Measurements from ENCODE around the gene TRMT13. TPM values are rescaled to one million over a fixed set of nuclear protein-coding genes. Genes with fewer than 3 reads are reported as not detected.

TRMT13 gene
- total and polyA plus RNA-seq, 9 of the 15 experiments (the other 6 are each of a cell fraction or from before 2014, with no cell fraction given): 18.7 to 33.0 (median 28.9) TPM

DNA sequence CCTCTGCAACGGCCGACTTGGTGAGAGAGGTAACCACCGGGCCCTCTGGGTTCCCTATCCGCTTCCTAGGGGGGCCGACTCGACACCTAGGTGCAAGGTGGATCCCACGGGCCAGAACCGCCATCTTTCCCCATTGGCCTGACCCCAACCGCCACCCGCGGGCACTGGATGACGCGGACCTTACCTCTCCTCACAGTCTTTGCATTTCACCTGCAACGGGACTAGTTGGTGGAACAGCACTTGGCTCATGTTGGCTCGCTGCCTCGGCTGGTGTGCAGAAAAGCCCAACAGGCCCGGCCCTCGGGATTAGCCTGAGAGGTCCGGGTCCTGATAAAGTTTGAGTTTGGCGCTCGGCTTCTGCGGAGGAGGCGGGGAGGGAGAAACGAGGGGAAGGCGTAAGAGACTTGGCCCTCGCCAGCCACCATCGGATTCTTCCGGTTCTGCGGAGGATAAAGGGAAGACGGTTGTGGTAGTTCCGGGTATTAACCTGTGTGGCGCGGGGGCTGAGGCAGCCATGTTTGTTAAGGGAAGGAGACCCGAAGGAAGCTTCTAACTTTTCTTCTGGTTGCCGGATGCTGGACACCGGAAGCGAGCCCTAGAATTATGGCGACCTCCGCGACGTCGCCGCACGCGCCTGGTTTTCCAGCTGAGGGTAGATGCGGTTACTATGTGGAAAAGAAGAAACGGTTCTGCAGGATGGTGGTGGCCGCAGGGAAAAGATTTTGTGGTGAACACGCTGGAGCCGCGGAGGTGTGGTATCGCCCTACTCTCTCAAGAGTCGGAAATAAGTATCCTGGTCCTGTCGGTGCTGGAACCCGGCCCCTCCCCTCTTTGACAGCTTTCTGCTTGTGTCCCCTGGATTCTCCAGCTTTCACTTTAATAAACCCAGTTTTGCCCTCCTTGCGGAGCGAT, at the start of gene TRMT13, which contains the start of gene SASS6 (continued):
- TF ChIP-seq HDAC3 (IDR thresholded peaks at IDR 0.05; ENCODE audit: borderline replicate concordance, partially characterized antibody) (no peak), ZNF134 (CRISPR knock-in tag; conservative IDR thresholded peaks at IDR 0.05) (no peak), ZC3H8 (IDR thresholded peaks at IDR 0.05) (no peak), POLR2AphosphoS2 (IDR thresholded peaks at IDR 0.05; ENCODE audit: low read length) (no peak), ZNF174 (CRISPR knock-in tag; IDR thresholded peaks at IDR 0.05) (no peak), LARP7 (IDR thresholded peaks at IDR 0.05) (0 out of 2 replicates have a peak, but pooled peaks have one; percentile 20), ZNF75A (CRISPR knock-in tag; IDR thresholded peaks at IDR 0.05) (no peak), CBFA2T2 (conservative IDR thresholded peaks at IDR 0.05) (no peak), PTTG1 (tag; IDR thresholded peaks at IDR 0.05; ENCODE audit: low read depth) (no peak), ZNF133 (CRISPR knock-in tag; IDR thresholded peaks at IDR 0.05) (no peak), C11orf30 (IDR thresholded peaks at IDR 0.05; ENCODE audit: low read depth) (peak; percentile 81), POLR2A (conservative IDR thresholded peaks at IDR 0.05) (peak; percentile 84), MEF2D (tag; conservative IDR thresholded peaks at IDR 0.05; ENCODE audit: low read depth) (no peak), SNRNP70 (optimal IDR thresholded peaks at IDR 0.05; ENCODE audit: low read depth, low read length) (no peak), KLF1 (tag; IDR thresholded peaks at IDR 0.05) (peak; percentile 64; the same call in 1 of the 2 replicates), ZNF561 (CRISPR knock-in tag; conservative IDR thresholded peaks at IDR 0.05) (no peak), FOXK1 (CRISPR knock-in tag; IDR thresholded peaks at IDR 0.05; ENCODE audit: borderline replicate concordance) (peak; percentile 58), ZNF274 (IDR thresholded peaks at IDR 0.05; ENCODE audit: borderline replicate concordance, low read depth, low read length) (no peak), TAF9B (IDR thresholded peaks at IDR 0.05; ENCODE audit: partially characterized antibody) (peak; percentile 73)
- TF ChIP-seq, protein P1, sequence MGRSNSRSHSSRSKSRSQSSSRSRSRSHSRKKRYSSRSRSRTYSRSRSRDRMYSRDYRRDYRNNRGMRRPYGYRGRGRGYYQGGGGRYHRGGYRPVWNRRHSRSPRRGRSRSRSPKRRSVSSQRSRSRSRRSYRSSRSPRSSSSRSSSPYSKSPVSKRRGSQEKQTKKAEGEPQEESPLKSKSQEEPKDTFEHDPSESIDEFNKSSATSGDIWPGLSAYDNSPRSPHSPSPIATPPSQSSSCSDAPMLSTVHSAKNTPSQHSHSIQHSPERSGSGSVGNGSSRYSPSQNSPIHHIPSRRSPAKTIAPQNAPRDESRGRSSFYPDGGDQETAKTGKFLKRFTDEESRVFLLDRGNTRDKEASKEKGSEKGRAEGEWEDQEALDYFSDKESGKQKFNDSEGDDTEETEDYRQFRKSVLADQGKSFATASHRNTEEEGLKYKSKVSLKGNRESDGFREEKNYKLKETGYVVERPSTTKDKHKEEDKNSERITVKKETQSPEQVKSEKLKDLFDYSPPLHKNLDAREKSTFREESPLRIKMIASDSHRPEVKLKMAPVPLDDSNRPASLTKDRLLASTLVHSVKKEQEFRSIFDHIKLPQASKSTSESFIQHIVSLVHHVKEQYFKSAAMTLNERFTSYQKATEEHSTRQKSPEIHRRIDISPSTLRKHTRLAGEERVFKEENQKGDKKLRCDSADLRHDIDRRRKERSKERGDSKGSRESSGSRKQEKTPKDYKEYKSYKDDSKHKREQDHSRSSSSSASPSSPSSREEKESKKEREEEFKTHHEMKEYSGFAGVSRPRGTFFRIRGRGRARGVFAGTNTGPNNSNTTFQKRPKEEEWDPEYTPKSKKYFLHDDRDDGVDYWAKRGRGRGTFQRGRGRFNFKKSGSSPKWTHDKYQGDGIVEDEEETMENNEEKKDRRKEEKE (IDR thresholded peaks at IDR 0.05; ENCODE audit: borderline replicate concordance in 1 of 2, control insufficient read depth in 1 of 2, low read depth in 2 of 2, low read length in 1 of 2): peak in 1 of 2 experiments; percentile 82; a peak in 1 of 4 replicates
- TF ChIP-seq, protein P2, sequence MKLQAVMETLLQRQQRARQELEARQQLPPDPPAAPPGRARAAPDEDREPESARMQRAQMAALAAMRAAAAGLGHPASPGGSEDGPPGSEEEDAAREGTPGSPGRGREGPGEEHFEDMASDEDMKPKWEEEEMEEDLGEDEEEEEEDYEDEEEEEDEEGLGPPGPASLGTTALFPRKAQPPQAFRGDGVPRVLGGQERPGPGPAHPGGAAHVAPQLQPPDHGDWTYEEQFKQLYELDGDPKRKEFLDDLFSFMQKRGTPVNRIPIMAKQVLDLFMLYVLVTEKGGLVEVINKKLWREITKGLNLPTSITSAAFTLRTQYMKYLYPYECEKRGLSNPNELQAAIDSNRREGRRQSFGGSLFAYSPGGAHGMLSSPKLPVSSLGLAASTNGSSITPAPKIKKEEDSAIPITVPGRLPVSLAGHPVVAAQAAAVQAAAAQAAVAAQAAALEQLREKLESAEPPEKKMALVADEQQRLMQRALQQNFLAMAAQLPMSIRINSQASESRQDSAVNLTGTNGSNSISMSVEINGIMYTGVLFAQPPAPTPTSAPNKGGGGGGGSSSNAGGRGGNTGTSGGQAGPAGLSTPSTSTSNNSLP (IDR thresholded peaks at IDR 0.05; ENCODE audit: borderline replicate concordance, low read depth, low read length): no peak
- TF ChIP-seq, protein P3, sequence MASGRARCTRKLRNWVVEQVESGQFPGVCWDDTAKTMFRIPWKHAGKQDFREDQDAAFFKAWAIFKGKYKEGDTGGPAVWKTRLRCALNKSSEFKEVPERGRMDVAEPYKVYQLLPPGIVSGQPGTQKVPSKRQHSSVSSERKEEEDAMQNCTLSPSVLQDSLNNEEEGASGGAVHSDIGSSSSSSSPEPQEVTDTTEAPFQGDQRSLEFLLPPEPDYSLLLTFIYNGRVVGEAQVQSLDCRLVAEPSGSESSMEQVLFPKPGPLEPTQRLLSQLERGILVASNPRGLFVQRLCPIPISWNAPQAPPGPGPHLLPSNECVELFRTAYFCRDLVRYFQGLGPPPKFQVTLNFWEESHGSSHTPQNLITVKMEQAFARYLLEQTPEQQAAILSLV (tag; IDR thresholded peaks at IDR 0.05): no peak
- TF ChIP-seq, protein P4, sequence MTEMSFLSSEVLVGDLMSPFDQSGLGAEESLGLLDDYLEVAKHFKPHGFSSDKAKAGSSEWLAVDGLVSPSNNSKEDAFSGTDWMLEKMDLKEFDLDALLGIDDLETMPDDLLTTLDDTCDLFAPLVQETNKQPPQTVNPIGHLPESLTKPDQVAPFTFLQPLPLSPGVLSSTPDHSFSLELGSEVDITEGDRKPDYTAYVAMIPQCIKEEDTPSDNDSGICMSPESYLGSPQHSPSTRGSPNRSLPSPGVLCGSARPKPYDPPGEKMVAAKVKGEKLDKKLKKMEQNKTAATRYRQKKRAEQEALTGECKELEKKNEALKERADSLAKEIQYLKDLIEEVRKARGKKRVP (CRISPR knock-in tag; IDR thresholded peaks at IDR 0.05): no peak

All from K562 (cell line).